Adrenal gland (tissue), 12 donors: ENCODE measurements around the gene MEF2C. TPM values are rescaled to one million over a fixed set of nuclear protein-coding genes. Genes with fewer than 3 reads are reported as not detected.

Source experiments
- DNase-seq, 7 donors: peaks; one replicate each; pipeline ENCODE4 v3.0.0-alpha.2; 2019 to 2020
- H3K27ac ChIP-seq, 5 donors: fragments of 200-600 bp; sonication (generic) in 4 of 5; 1 replicate in 3 of 5; 2 replicates in 2 of 5; pipeline versions ENCODE4 v1.5.1 to v1.8.0; 2016 to 2020; ENCODE audit warnings: mild to moderate bottlenecking in 1 of 5
- H3K27me3 ChIP-seq: fragments of 200-600 bp; 2 replicates; pipeline ENCODE4 v1.8.0; 2021
- H3K36me3 ChIP-seq, 2 donors: fragments of 200-600 bp; replicated peaks in 1 of 2; 1 replicate in 1 of 2; 2 replicates in 1 of 2; pipeline versions ENCODE4 v1.5.1 to v1.8.0; 2018 to 2022
- H3K4me1 ChIP-seq, 2 donors: fragments of 200-600 bp; replicated peaks in 1 of 2; 1 replicate in 1 of 2; 2 replicates in 1 of 2; pipeline versions ENCODE4 v1.5.1 to v1.8.0; 2018 to 2021
- H3K4me3 ChIP-seq, 4 donors: fragments of 200-600 bp; sonication (generic) in 3 of 4; one replicate each; pipeline ENCODE4 v1.5.1; 2016 to 2018
- H3K9me3 ChIP-seq, 3 donors: fragments of 200-600 bp; sonication (generic) in 1 of 3; replicated peaks in 1 of 3; 1 replicate in 2 of 3; 2 replicates in 1 of 3; pipeline versions ENCODE4 v1.5.1 to v1.8.0; 2016 to 2021
- CTCF ChIP-seq, 6 experiments: fragments of 450-650 bp in 4 of 6; fragments of 200-600 bp in 2 of 6; sonication (generic) in 1 of 6; IDR thresholded peaks; 1 replicate in 5 of 6; 2 replicates in 1 of 6; pipeline versions ENCODE4 v1.5.1 to v1.8.0; 2016 to 2021; ENCODE audit warnings: antibody characterized with exemption in 6 of 6, mild to moderate bottlenecking in 2 of 6, moderate library complexity in 1 of 6
- POLR2A ChIP-seq, 2 donors: fragments of 450-650 bp; IDR thresholded peaks; one replicate each; pipeline ENCODE4 v1.6.1; 2017; ENCODE audit warnings: antibody characterized with exemption in 2 of 2, mild to moderate bottlenecking in 2 of 2, moderate library complexity in 1 of 2
- WGBS, 4 donors: extraction: QIAGEN DNeasy Blood & Tissue Kit in 2 of 4; methylation state at CpG; one replicate each; pipeline versions ENCODE4 v1.1.5 to v1.1.7; 2013 to 2017; 5-methylcytosine and 5-hydroxymethylcytosine counted together
- intact Hi-C, 2 donors: fragments of 100-400 bp; cut with DNase I; formaldehyde crosslinking; loops; one replicate each; pipeline versions ENCODE4 v1.14.1 to v1.15.0; 2022 to 2023
- polyA plus RNA-seq, 3 donors: library from polyadenylated mRNA; stranded (reverse); fragments of 200-250 nt in 2 of 3; fragments of 350-450 nt in 1 of 3; fragmentation: Illumina TruSeq in 1 of 3; extraction: RNeasy Lipid Tissue Mini Kit (QIAGEN cat#74804) in 1 of 3; gene quantifications; one replicate each; pipeline ENCODE4 v1.2.3, GENCODE V29; 2013 to 2014
- small RNA-seq, 2 donors: library from RNA; depleted of rRNA; stranded (forward); fragments of <200 nt; gene quantifications; one replicate each; pipeline ENCODE3, GENCODE V24; 2016
- total RNA-seq, 9 donors: library from RNA; depleted of rRNA in 4 of 9; stranded (reverse); fragments of >200 nt in 4 of 9; fragments of 120-200 nt in 1 of 9; fragmentation: NEBNext Ultra II Directional in 1 of 9; extraction: Animal tissue kit (Norgen Biotek cat#: 25700) in 1 of 9; gene quantifications; one replicate each; pipeline versions ENCODE4 v1.1.0 to v1.2.4, GENCODE V29; 2013 to 2023
- donor health status: healthy with polysubstance abuse.
- donor health status: Bipolar disorder and iron deficiency.
- donor health status: DM: yes; HTN: yes; CAD: no.
- donor health status: DM: no; HTN: no; CAD: no.
- donor health status: DM: no; HTN: no; CAD: no.
- donor health status: DM: yes; HTN: yes; CAD: no.

MEF2C gene
- total and polyA plus RNA-seq, 12 donors = 26.8 to 172 (median 69.2) TPM

GRCh38 chr5:88667496-88668201, 215.3 kb downstream of the MEF2C start:
- TF ChIP-seq POLR2A (IDR thresholded peaks at IDR 0.05) (no peak), CTCF (IDR thresholded peaks at IDR 0.05) (no peak)
- Histone ChIP-seq H3K4me3 (peak overlapping the region in 1 of 4 donors; percentile 52), H3K27me3 (peaks cover 6% of the 10 kb centered on the region), H3K9me3 (no peaks in the 10 kb centered on the region), H3K4me1 (peaks cover 0 to 5% of the 10 kb centered on the region in 2 donors), H3K36me3 (no peaks in the 10 kb centered on the region), H3K27ac (peak overlapping the region in 1 of 5 donors; percentile 67)
- no peak for DNase-seq
- intact Hi-C loops = no loop called here
- 24 to 39% (median 31%) methylated on average over 18 to 23 of the region's 23 CpGs for WGBS, 4 donors

Small RNAs within 50 kb of the gene (small RNA-seq; reads per million reads assigned to genes)
- gene AC008525.2 = 0 reads per million in 2 donors
